HepG2 (cell line): ENCODE measurements around the gene SBK3. TPM values are rescaled to one million over a fixed set of nuclear protein-coding genes. Genes with fewer than 3 reads are reported as not detected.

Source experiments
- ATAC-seq: fragments of 200-7000 bp; cut with Tn5 transposase; 3 replicates; pipeline ENCODE4 v1.9.1; 2020; ENCODE audit warnings: mild to moderate bottlenecking, moderate library complexity
- BruUV-seq: library from RNA; stranded (reverse); fragments of 400-500 nt; replicated peaks from 2 replicates; lab custom pipeline; 2021; lab: Mats Ljungman, UMichigan
- CTCF ChIA-PET: fragments of 300-600 bp; formaldehyde crosslinking; extraction: SDS; loops from one replicate; lab custom pipeline; 2021; ENCODE audit warnings: low total read pairs, inconsistent platforms, low intra/inter-chr PET ratio; lab: Yijun Ruan, JAX
- POLR2A ChIA-PET: fragments of 350-600 bp; sonication (Branson Sonifier 250); formaldehyde crosslinking; loops from one replicate; lab custom pipeline; 2020; ENCODE audit warnings: antibody characterized with exemption, inconsistent platforms; lab: Yijun Ruan, JAX
- DNase-seq: peaks from one replicate; pipeline ENCODE4 v3.0.0-alpha.2; 2015; ENCODE audit warnings: low spot score
- FAIRE-seq: peaks from 3 replicates; lab custom pipeline; 2011; peaks lifted over from hg19 to GRCh38; lab: Jason Lieb, UNC
- H2AFZ ChIP-seq: one replicate; pipeline ENCODE4 v1.6.1; 2011; ENCODE audit warnings: low read length, inconsistent platforms
- H3K27ac ChIP-seq: fragments of 300-600 bp; 3 replicates; pipeline ENCODE4 v1.8.0; 2011; ENCODE audit warnings: mixed run types, mild to moderate bottlenecking, mixed read lengths, low read length, inconsistent platforms; ENCODE audit not compliant: insufficient read depth; ENCODE audit errors: extremely low read length
- H3K27me3 ChIP-seq, 2 experiments: fragments of 200-600 bp in 1 of 2; 2 replicates in 1 of 2; 3 replicates in 1 of 2; pipeline versions ENCODE4 v1.6.0 to v1.8.0; 2011; ENCODE audit warnings: low read length in 2 of 2, mild to moderate bottlenecking in 2 of 2, moderate library complexity in 2 of 2, inconsistent platforms in 1 of 2; ENCODE audit not compliant: insufficient read depth in 2 of 2, control insufficient read depth in 1 of 2
- H3K36me3 ChIP-seq, 2 experiments: fragments of 200-600 bp in 1 of 2; replicated peaks in 1 of 2; 2 replicates in 1 of 2; 3 replicates in 1 of 2; pipeline versions ENCODE4 v1.5.1 to v1.8.0; 2011; ENCODE audit warnings: low read length in 2 of 2, inconsistent platforms in 1 of 2; ENCODE audit not compliant: insufficient read depth in 2 of 2, control insufficient read depth in 1 of 2
- H3K4me1 ChIP-seq: 2 replicates; pipeline ENCODE4 v1.5.1; 2012; ENCODE audit warnings: low read length, inconsistent platforms; ENCODE audit not compliant: insufficient read depth
- H3K4me2 ChIP-seq: 2 replicates; pipeline ENCODE4 v1.6.0; 2011; ENCODE audit warnings: low read depth, low read length, inconsistent platforms
- H3K4me3 ChIP-seq, 3 experiments: fragments of 200-600 bp in 1 of 3; sonication (generic), shearing (Covaris generic) in 1 of 3; replicated peaks in 1 of 3; 2 replicates each; pipeline ENCODE4 v1.5.1; 2011 to 2016; ENCODE audit warnings: low read length in 3 of 3, inconsistent platforms in 2 of 3, low read depth in 2 of 3, mild to moderate bottlenecking in 2 of 3, control low read depth in 1 of 3, mixed read lengths in 1 of 3; ENCODE audit not compliant: insufficient read depth in 1 of 3
- H3K79me2 ChIP-seq: one replicate; pipeline ENCODE4 v1.6.1; 2011; ENCODE audit warnings: low read length, inconsistent platforms; ENCODE audit not compliant: insufficient read depth
- H3K9ac ChIP-seq: 2 replicates; pipeline ENCODE4 v1.6.0; 2011; ENCODE audit warnings: mild to moderate bottlenecking, low read depth, low read length, inconsistent platforms; ENCODE audit not compliant: insufficient read depth
- H3K9me3 ChIP-seq: 2 replicates; pipeline ENCODE4 v1.5.1; 2012; ENCODE audit warnings: mild to moderate bottlenecking, low read length
- H4K20me1 ChIP-seq: 2 replicates; pipeline ENCODE4 v1.6.0; 2011; ENCODE audit warnings: inconsistent platforms, mild to moderate bottlenecking, low read length, moderate library complexity; ENCODE audit not compliant: insufficient read depth
- ARNT ChIP-seq: fragments of 450-650 bp; IDR thresholded peaks from 2 replicates; pipeline ENCODE4 v1.6.1; 2017
- CHD4 ChIP-seq: fragments of 200-600 bp; sonication (generic); IDR thresholded peaks from 2 replicates; pipeline ENCODE4 v1.7.0; 2017; ENCODE audit warnings: mild to moderate bottlenecking, low read length, borderline replicate concordance
- DNMT3B ChIP-seq: conservative IDR thresholded peaks from 2 replicates; pipeline ENCODE4 v1.6.1; 2016; ENCODE audit warnings: missing biosample characterization, control low read depth
- HMGA1 ChIP-seq: sonication (generic); formaldehyde crosslinking; conservative IDR thresholded peaks from 2 replicates; pipeline ENCODE4 v1.4.0; 2020; ENCODE audit warnings: missing genetic modification reagents
- KDM5A ChIP-seq: fragments of 200-600 bp; sonication (generic); IDR thresholded peaks from 2 replicates; pipeline ENCODE4 v1.7.0; 2018; ENCODE audit warnings: antibody characterized with exemption, mild to moderate bottlenecking, low read length, borderline replicate concordance
- KLF12 ChIP-seq: sonication (generic); formaldehyde crosslinking; IDR thresholded peaks from 2 replicates; pipeline ENCODE4 v1.4.0; 2020; ENCODE audit warnings: missing genetic modification reagents, borderline replicate concordance
- POLR2AphosphoS2 ChIP-seq: IDR thresholded peaks from 2 replicates; pipeline ENCODE4 v1.6.1; 2011; ENCODE audit warnings: low read depth, low read length, improper control_type of control experiment
- SNAI1 ChIP-seq: sonication (generic); formaldehyde crosslinking; IDR thresholded peaks from 2 replicates; pipeline ENCODE4 v1.5.0; 2020; ENCODE audit warnings: mild to moderate bottlenecking, missing genetic modification reagents, borderline replicate concordance
- SOX6 ChIP-seq, 2 experiments: fragments of 450-650 bp in 1 of 2; sonication (generic) in 1 of 2; formaldehyde crosslinking in 1 of 2; IDR thresholded peaks; 2 replicates each; pipeline versions ENCODE4 v1.4.0 to v1.6.1; 2017 to 2020; ENCODE audit warnings: antibody characterized with exemption in 1 of 2, mild to moderate bottlenecking in 1 of 2, missing genetic modification reagents in 1 of 2
- SRY ChIP-seq: sonication (generic); formaldehyde crosslinking; IDR thresholded peaks from 2 replicates; pipeline ENCODE4 v1.8.0; 2022; ENCODE audit warnings: mild to moderate bottlenecking, missing genetic modification reagents
- ZNF10 ChIP-seq: sonication (generic); formaldehyde crosslinking; IDR thresholded peaks from 2 replicates; pipeline ENCODE4 v1.4.0; 2020; ENCODE audit warnings: mild to moderate bottlenecking, low read depth, missing genetic modification reagents, borderline replicate concordance
- ZNF207 ChIP-seq: fragments of 450-650 bp; IDR thresholded peaks from 2 replicates; pipeline ENCODE4 v1.6.1; 2016; ENCODE audit warnings: antibody characterized with exemption, borderline replicate concordance
- ZNF230 ChIP-seq: sonication (generic); formaldehyde crosslinking; IDR thresholded peaks from 2 replicates; pipeline ENCODE4 v1.4.0; 2020; ENCODE audit warnings: mild to moderate bottlenecking, missing genetic modification reagents
- ZNF354B ChIP-seq: sonication (generic); formaldehyde crosslinking; IDR thresholded peaks from 2 replicates; pipeline ENCODE4 v1.8.0; 2022; ENCODE audit warnings: mild to moderate bottlenecking, missing genetic modification reagents
- ZNF382 ChIP-seq: sonication (generic); formaldehyde crosslinking; IDR thresholded peaks from 2 replicates; pipeline ENCODE4 v1.5.0; 2020; ENCODE audit warnings: missing genetic modification reagents, mild to moderate bottlenecking, borderline replicate concordance
- ZNF629 ChIP-seq: sonication (generic); formaldehyde crosslinking; conservative IDR thresholded peaks from 2 replicates; pipeline ENCODE4 v1.5.0; 2020; ENCODE audit warnings: missing genetic modification reagents
- ZNF75D ChIP-seq: sonication (generic); formaldehyde crosslinking; IDR thresholded peaks from 2 replicates; pipeline ENCODE4 v1.8.1; 2023; ENCODE audit warnings: missing genetic modification reagents, mild to moderate bottlenecking, borderline replicate concordance
- ZNF777 ChIP-seq: sonication (generic); formaldehyde crosslinking; IDR thresholded peaks from 2 replicates; pipeline ENCODE4 v1.4.0; 2020; ENCODE audit warnings: missing genetic modification reagents
- ZNF878 ChIP-seq: sonication (generic); formaldehyde crosslinking; IDR thresholded peaks from 2 replicates; pipeline ENCODE4 v1.8.1; 2023; ENCODE audit warnings: mild to moderate bottlenecking, missing genetic modification reagents, moderate library complexity
- ZSCAN30 ChIP-seq: sonication (generic); formaldehyde crosslinking; IDR thresholded peaks from 2 replicates; pipeline ENCODE4 v1.5.0; 2020; ENCODE audit warnings: mild to moderate bottlenecking, missing genetic modification reagents
- ZSCAN31 ChIP-seq: sonication (generic); formaldehyde crosslinking; IDR thresholded peaks from 2 replicates; pipeline ENCODE4 v1.5.0; 2020; ENCODE audit warnings: low read depth, mild to moderate bottlenecking, missing genetic modification reagents
- WGBS: methylation state at CpG from one replicate; pipeline ENCODE4 v1.1.6; 2017; ENCODE audit warnings: low lambda C conversion rate; 5-methylcytosine and 5-hydroxymethylcytosine counted together
- in situ Hi-C: cut with HindIII; loops from 2 replicates; pipeline ENCODE4 v1.10.0; 2017; ENCODE audit warnings: low pct_unique_long_range_greater_than_20kb; ENCODE audit not compliant: extremely low pct_ligation_motif_present
- intact Hi-C: fragments of 100-400 bp; cut with micrococcal nuclease; formaldehyde crosslinking; loops from one replicate; pipeline ENCODE4 v1.10.0; 2022; ENCODE audit not compliant: unreplicated experiment
- polyA plus RNA-seq, 8 experiments: library from polyadenylated mRNA; depleted of rRNA in 3 of 8; stranded (reverse) in 7 of 8; unstranded in 1 of 8; fragments of >200 nt; fragmentation: Illumina TruSeq in 4 of 8; extraction: Trizol in 4 of 8; gene quantifications; 2 replicates each; pipeline versions ENCODE4 v1.2.1 to v1.2.3, GENCODE V29; 2011 to 2016; ENCODE audit warnings: low read depth in 4 of 8, missing spikeins in 1 of 8, mixed read lengths in 1 of 8; ENCODE audit not compliant: insufficient read depth in 1 of 8
- total RNA-seq, 5 experiments: library from RNA; depleted of rRNA; stranded (reverse); fragments of >200 nt; fragmentation: Illumina TruSeq; extraction: Trizol; gene quantifications; 2 replicates each; pipeline ENCODE4 v1.2.3, GENCODE V29; 2016; ENCODE audit warnings: low read depth in 1 of 5
- TF ChIP-seq, protein P1 (sequence below): IDR thresholded peaks from 2 replicates; pipeline ENCODE4 v1.6.1; 2016; ENCODE audit warnings: missing genetic modification reagents, missing compliant biosample characterization
- TF ChIP-seq, protein P2 (sequence below): sonication (generic); formaldehyde crosslinking; IDR thresholded peaks from 2 replicates; pipeline ENCODE4 v1.8.1; 2023; ENCODE audit warnings: mild to moderate bottlenecking, missing genetic modification reagents, borderline replicate concordance
- TF ChIP-seq, protein P3 (sequence below), 2 experiments: sonication (generic) in 1 of 2; formaldehyde crosslinking in 1 of 2; IDR thresholded peaks; 2 replicates each; pipeline versions ENCODE4 v1.4.0 to v1.6.1; 2018 to 2020; ENCODE audit warnings: missing genetic modification reagents in 2 of 2, borderline replicate concordance in 1 of 2, low read depth in 1 of 2, mild to moderate bottlenecking in 1 of 2, missing biosample characterization in 1 of 2

The SBK3 gene
- total and polyA plus RNA-seq, 2 of the 13 experiments (the other 11 are each of a cell fraction or from before 2014, with no cell fraction given), result 0.66 to 0.77 TPM

DNA sequence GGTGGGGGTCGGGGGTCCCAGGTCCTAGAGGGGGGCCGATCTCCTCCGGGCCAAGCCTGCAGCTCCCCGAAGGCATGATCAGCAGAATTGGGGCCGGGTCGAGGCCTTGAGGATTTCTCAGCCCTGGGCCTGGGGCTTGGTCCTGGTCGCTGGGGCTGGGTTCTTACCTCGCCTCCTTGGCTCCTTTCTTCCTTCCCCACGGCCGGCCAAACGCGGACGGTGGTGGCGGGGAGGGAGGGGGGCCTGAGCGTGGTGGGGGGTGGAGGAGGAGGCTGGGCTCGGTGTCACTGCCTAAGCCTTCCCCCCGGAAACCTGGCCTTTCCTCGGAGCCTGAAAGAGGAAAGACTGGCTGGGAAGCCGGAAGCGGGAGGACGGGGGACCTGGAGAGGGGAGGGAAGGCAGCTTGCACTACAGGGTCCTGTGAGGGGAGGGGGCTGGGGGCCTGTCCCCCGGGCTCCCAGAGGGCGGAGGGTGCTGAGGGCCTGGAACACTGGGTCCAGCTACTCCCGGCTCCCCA lies 35.3 kb upstream of the SBK3 start, which contains the start of gene ZNF579:
Gene ZNF579, minus strand, starts transcription at position 221 of the 517 bp plus-strand sequence. CDS start 1,209 bp downstream, outside the sequence.
- Histone ChIP-seq H3K79me2 (peaks cover 9% of the 10 kb centered on the region), H4K20me1 (no peaks in the 10 kb centered on the region), H2AFZ (no peak within 1 kb of the TSS), H3K36me3 (0 out of 5 replicates have a peak, but pooled peaks cover 0 to 8% of the 10 kb centered on the region in 2 experiments), H3K27ac (peak within 1 kb of the TSS; percentile 79), H3K9ac (peak within 1 kb of the TSS; percentile 85), H3K9me3 (no peaks in the 10 kb centered on the region), H3K4me3 (peak within 1 kb of the TSS; percentile 88 to 97 (median 95)), H3K4me2 (peak within 1 kb of the TSS; percentile 93), H3K4me1 (peaks cover 43% of the 10 kb centered on the region), H3K27me3 (no peaks in the 10 kb centered on the region)
- POLR2A ChIA-PET, result interaction anchor here (1.0 to 2.6 kb wide), 6 partner anchors 18 to 119 kb away, joined by 3 to 45 read pairs (median 4); partner anchors contain the start of genes FIZ1, ISOC2, ZNF524 and ZNF628
- in situ Hi-C loops, result no loop called here
- intact Hi-C loops, result loop anchor here (2.0 to 10.0 kb wide), 4 partner anchors 18 to 66 kb away; partner anchors contain the start of gene FIZ1
- DNase-seq (peak; percentile 80), ATAC-seq (peak; percentile 64), FAIRE-seq (no peak)
- no TSS peak for BruUV-seq
- WGBS, result 2% methylated on average over 11 of the region's 24 CpGs
- CTCF ChIA-PET, result no interaction called here
- TF ChIP-seq HMGA1 (no peak), ARNT (no peak), CHD4 (no peak), ZNF75D (CRISPR knock-in tag) (no peak), ZSCAN30 (CRISPR knock-in tag) (0 out of 2 replicates have a peak, but pooled peaks have one; percentile 27), SNAI1 (CRISPR knock-in tag) (no peak), KDM5A (peak; percentile 78; the same call in 1 of the 2 replicates), KLF12 (0 out of 2 replicates have a peak, but pooled peaks have one; percentile 15), DNMT3B (CRISPR knock-in tag) (0 out of 2 replicates have a peak, but pooled peaks have one; percentile 4), ZNF10 (no peak), ZSCAN31 (CRISPR knock-in tag) (no peak; the same call in 1 of the 2 replicates), ZNF382 (CRISPR knock-in tag) (no peak), SOX6 (IDR thresholded peaks at IDR 0.05) (no peak), SOX6 (CRISPR knock-in tag; IDR thresholded peaks at IDR 0.05) (no peak), ZNF878 (no peak), ZNF207 (no peak), SRY (CRISPR knock-in tag) (no peak), ZNF629 (0 out of 2 replicates have a peak, but pooled peaks have one; percentile 12), ZNF777 (CRISPR knock-in tag) (no peak; the same call in 1 of the 2 replicates), ZNF354B (0 out of 2 replicates have a peak, but pooled peaks have one; percentile 45), POLR2AphosphoS2 (no peak), ZNF230 (CRISPR knock-in tag) (no peak)
- TF ChIP-seq, protein P1, sequence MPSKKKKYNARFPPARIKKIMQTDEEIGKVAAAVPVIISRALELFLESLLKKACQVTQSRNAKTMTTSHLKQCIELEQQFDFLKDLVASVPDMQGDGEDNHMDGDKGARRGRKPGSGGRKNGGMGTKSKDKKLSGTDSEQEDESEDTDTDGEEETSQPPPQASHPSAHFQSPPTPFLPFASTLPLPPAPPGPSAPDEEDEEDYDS (CRISPR knock-in tag), result no peak
- TF ChIP-seq, protein P2, sequence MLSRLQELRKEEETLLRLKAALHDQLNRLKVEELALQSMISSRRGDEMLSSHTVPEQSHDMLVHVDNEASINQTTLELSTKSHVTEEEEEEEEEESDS, result no peak
- TF ChIP-seq, protein P3, sequence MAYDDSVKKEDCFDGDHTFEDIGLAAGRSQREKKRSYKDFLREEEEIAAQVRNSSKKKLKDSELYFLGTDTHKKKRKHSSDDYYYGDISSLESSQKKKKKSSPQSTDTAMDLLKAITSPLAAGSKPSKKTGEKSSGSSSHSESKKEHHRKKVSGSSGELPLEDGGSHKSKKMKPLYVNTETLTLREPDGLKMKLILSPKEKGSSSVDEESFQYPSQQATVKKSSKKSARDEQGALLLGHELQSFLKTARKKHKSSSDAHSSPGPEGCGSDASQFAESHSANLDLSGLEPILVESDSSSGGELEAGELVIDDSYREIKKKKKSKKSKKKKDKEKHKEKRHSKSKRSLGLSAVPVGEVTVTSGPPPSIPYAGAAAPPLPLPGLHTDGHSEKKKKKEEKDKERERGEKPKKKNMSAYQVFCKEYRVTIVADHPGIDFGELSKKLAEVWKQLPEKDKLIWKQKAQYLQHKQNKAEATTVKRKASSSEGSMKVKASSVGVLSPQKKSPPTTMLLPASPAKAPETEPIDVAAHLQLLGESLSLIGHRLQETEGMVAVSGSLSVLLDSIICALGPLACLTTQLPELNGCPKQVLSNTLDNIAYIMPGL (CRISPR knock-in tag; IDR thresholded peaks at IDR 0.05; ENCODE audit: borderline replicate concordance in 1 of 2, low read depth in 1 of 2), result peak; percentile 20 to 78; a peak in 2 of 4 replicates
